SW480 (cell line): ENCODE measurements around the gene IL10RB.

Experiments
- DNase-seq: peaks from one replicate; pipeline ENCODE4 v3.0.0-alpha.2; 2016; ENCODE audit warnings: low spot score

The IL10RB gene

GRCh38 chr21:33332143-33332542 is 66.0 kb downstream of the IL10RB start:
- DNase-seq: no peak

GRCh38 chr21:33334191-33334590 is 68.0 kb downstream of the IL10RB start:
- DNase-seq: no peak

GRCh38 chr21:33334824-33335223 is 68.7 kb downstream of the IL10RB start:
- DNase-seq: no peak

GRCh38 chr21:33339135-33339534 is 73.0 kb downstream of the IL10RB start:
- no peak for DNase-seq

GRCh38 chr21:33339918-33340317 is 73.8 kb downstream of the IL10RB start:
- no peak for DNase-seq

GRCh38 chr21:33345751-33346238 is 79.6 kb downstream of the IL10RB start:
- no peak for DNase-seq
